WTC11 (cell line): ENCODE results near the gene RIN1. TPM values are rescaled to one million over a fixed set of nuclear protein-coding genes. Genes with fewer than 3 reads are reported as not detected.
A peak's percentile ranks its signal among the peaks of the same experiment; 100 is the strongest.

ENCODE experiments used
- ATF2 ChIP-seq: sonication (generic); formaldehyde crosslinking; IDR thresholded peaks from 2 replicates; pipeline ENCODE4 v1.8.1; 2022; ENCODE audit warnings: low read depth, missing genetic modification reagents, borderline replicate concordance
- ATF3 ChIP-seq: sonication (generic); formaldehyde crosslinking; conservative IDR thresholded peaks from 2 replicates; pipeline ENCODE4 v1.8.1; 2022; ENCODE audit warnings: mild to moderate bottlenecking, missing genetic modification reagents
- CREB1 ChIP-seq: sonication (generic); formaldehyde crosslinking; IDR thresholded peaks from 2 replicates; pipeline ENCODE4 v1.8.0; 2023; ENCODE audit warnings: mild to moderate bottlenecking, missing genetic modification reagents
- E2F1 ChIP-seq: sonication (generic); formaldehyde crosslinking; IDR thresholded peaks from 2 replicates; pipeline ENCODE4 v1.8.0; 2022; ENCODE audit warnings: mild to moderate bottlenecking, missing genetic modification reagents
- E2F4 ChIP-seq: sonication (generic); formaldehyde crosslinking; IDR thresholded peaks from 2 replicates; pipeline ENCODE4 v1.8.1; 2022; ENCODE audit warnings: low read depth, mild to moderate bottlenecking, moderate library complexity, missing genetic modification reagents, borderline replicate concordance
- EMX1 ChIP-seq: fragments of 250-450 bp; sonication (Bioruptor Pico); IDR thresholded peaks from 2 replicates; pipeline ENCODE4 v1.8.0; 2021; ENCODE audit warnings: mild to moderate bottlenecking
- FOXJ3 ChIP-seq: sonication (generic); formaldehyde crosslinking; IDR thresholded peaks from 2 replicates; pipeline ENCODE4 v1.9.0; 2021; ENCODE audit warnings: missing genetic modification reagents, mild to moderate bottlenecking, borderline replicate concordance
- GABPB1 ChIP-seq: sonication (generic); formaldehyde crosslinking; IDR thresholded peaks from 2 replicates; pipeline ENCODE4 v1.8.1; 2023; ENCODE audit warnings: mild to moderate bottlenecking, missing genetic modification reagents
- GTF2I ChIP-seq: fragments of 250-450 bp; sonication (Bioruptor Pico); conservative IDR thresholded peaks from 2 replicates; pipeline ENCODE4 v1.4.0; 2021; ENCODE audit warnings: mild to moderate bottlenecking
- JUN ChIP-seq: sonication (generic); formaldehyde crosslinking; IDR thresholded peaks from 2 replicates; pipeline ENCODE4 v1.8.0; 2023; ENCODE audit warnings: mild to moderate bottlenecking, missing genetic modification reagents
- MXD4 ChIP-seq: fragments of 250-450 bp; sonication (Bioruptor Pico); IDR thresholded peaks from 2 replicates; pipeline ENCODE4 v1.8.0; 2021; ENCODE audit warnings: mild to moderate bottlenecking, moderate library complexity, borderline replicate concordance
- OVOL2 ChIP-seq: fragments of 250-450 bp; sonication (Bioruptor Pico); IDR thresholded peaks from 2 replicates; pipeline ENCODE4 v1.9.0; 2021; ENCODE audit warnings: mild to moderate bottlenecking, borderline replicate concordance
- RORB ChIP-seq: fragments of 250-450 bp; sonication (Bioruptor Pico); IDR thresholded peaks from 2 replicates; pipeline ENCODE4 v1.9.0; 2021; ENCODE audit warnings: mild to moderate bottlenecking
- SP1 ChIP-seq: sonication (generic); formaldehyde crosslinking; conservative IDR thresholded peaks from 2 replicates; pipeline ENCODE4 v1.8.1; 2022; ENCODE audit warnings: missing genetic modification reagents
- ZMAT4 ChIP-seq: fragments of 250-450 bp; sonication (Bioruptor Pico); IDR thresholded peaks from 2 replicates; pipeline ENCODE4 v1.9.0; 2021; ENCODE audit warnings: mild to moderate bottlenecking
- ZNF138 ChIP-seq: sonication (generic); formaldehyde crosslinking; conservative IDR thresholded peaks from 2 replicates; pipeline ENCODE4 v1.8.1; 2022; ENCODE audit warnings: mild to moderate bottlenecking, moderate library complexity, missing genetic modification reagents
- ZNF263 ChIP-seq: sonication (generic); formaldehyde crosslinking; IDR thresholded peaks from 2 replicates; pipeline ENCODE4 v1.8.1; 2022; ENCODE audit warnings: low read depth, mild to moderate bottlenecking, moderate library complexity, missing genetic modification reagents
- ZNF281 ChIP-seq: sonication (generic); formaldehyde crosslinking; IDR thresholded peaks from 2 replicates; pipeline ENCODE4 v1.8.0; 2023; ENCODE audit warnings: mild to moderate bottlenecking, missing genetic modification reagents
- ZNF425 ChIP-seq: fragments of 250-450 bp; sonication (Bioruptor Pico); conservative IDR thresholded peaks from 2 replicates; pipeline ENCODE4 v1.9.0; 2021; ENCODE audit warnings: mild to moderate bottlenecking
- ZNF532 ChIP-seq: fragments of 250-450 bp; sonication (Bioruptor Pico); IDR thresholded peaks from 2 replicates; pipeline ENCODE4 v1.9.0; 2021; ENCODE audit warnings: mild to moderate bottlenecking, borderline replicate concordance
- ZSCAN18 ChIP-seq: fragments of 250-450 bp; sonication (Bioruptor Pico); IDR thresholded peaks from 2 replicates; pipeline ENCODE4 v2.1.2; 2022; ENCODE audit warnings: mild to moderate bottlenecking, moderate library complexity
- total RNA-seq: library from RNA; stranded (reverse); gene quantifications from 3 replicates; pipeline ENCODE4 v1.2.3, GENCODE V29; 2021

The RIN1 gene
- total RNA-seq, 1 experiment from 2014 or later, result 5.0 TPM

- TF ChIP-seq ZNF532 (CRISPR knock-in tag) (no peak), GABPB1 (no peak), ZSCAN18 (CRISPR knock-in tag) (no peak), ZMAT4 (no peak), ATF2 (CRISPR knock-in tag) (no peak), ZNF425 (CRISPR knock-in tag) (no peak), MXD4 (no peak), E2F1 (CRISPR knock-in tag) (peak; percentile 65; the same call in 1 of the 2 replicates), SP1 (CRISPR knock-in tag) (no peak; the same call in 1 of the 2 replicates), ZNF263 (CRISPR knock-in tag) (peak; percentile 61; the same call in 1 of the 2 replicates), CREB1 (CRISPR knock-in tag) (no peak), E2F4 (CRISPR knock-in tag) (0 out of 2 replicates have a peak, but pooled peaks have one; percentile 57), ZNF281 (peak; percentile 51; the same call in 1 of the 2 replicates), ATF3 (CRISPR knock-in tag) (no peak), ZNF138 (CRISPR knock-in tag) (no peak), RORB (CRISPR knock-in tag) (no peak), OVOL2 (CRISPR knock-in tag) (no peak), GTF2I (CRISPR knock-in tag) (no peak), FOXJ3 (CRISPR knock-in tag) (0 out of 2 replicates have a peak, but pooled peaks have one; percentile 48), EMX1 (CRISPR knock-in tag) (no peak), JUN (peak; percentile 36; the same call in 1 of the 2 replicates)
Measured at GRCh38 chr11:66289548-66290329, 46.5 kb downstream of the RIN1 start (continued).
